SJSA1 (cell line): ENCODE data around the gene FERMT3. TPM values are rescaled to one million over a fixed set of nuclear protein-coding genes. Genes with fewer than 3 reads are reported as not detected.

ENCODE experiments used
- DNase-seq, 2 experiments: peaks; one replicate each; pipeline ENCODE4 v3.0.0-alpha.2; 2015 to 2020; ENCODE audit warnings: low spot score in 2 of 2, low read depth in 1 of 2
- H3K27ac ChIP-seq: fragments of 250-450 bp; sonication (Bioruptor Pico); 2 replicates; pipeline ENCODE4 v1.5.1; 2020; ENCODE audit warnings: mild to moderate bottlenecking, moderate library complexity
- H3K27me3 ChIP-seq: fragments of 250-450 bp; sonication (Bioruptor Pico); replicated peaks from 2 replicates; pipeline ENCODE4 v1.5.1; 2020; ENCODE audit warnings: mild to moderate bottlenecking, moderate library complexity
- H3K36me3 ChIP-seq: fragments of 250-450 bp; sonication (Bioruptor Pico); 2 replicates; pipeline ENCODE4 v1.5.1; 2020; ENCODE audit warnings: mild to moderate bottlenecking
- H3K4me1 ChIP-seq: fragments of 250-450 bp; sonication (Bioruptor Pico); replicated peaks from 2 replicates; pipeline ENCODE4 v1.6.1; 2021; ENCODE audit warnings: mild to moderate bottlenecking
- H3K4me3 ChIP-seq: fragments of 250-450 bp; sonication (Bioruptor Pico); 2 replicates; pipeline ENCODE4 v1.5.1; 2020; ENCODE audit warnings: mild to moderate bottlenecking
- H3K9me3 ChIP-seq: fragments of 250-450 bp; sonication (Bioruptor Pico); replicated peaks from 2 replicates; pipeline ENCODE4 v1.5.1; 2020; ENCODE audit warnings: mild to moderate bottlenecking
- total RNA-seq: library from RNA; depleted of rRNA; stranded (reverse); fragments of >200 nt; shearing (Covaris generic); gene quantifications from 2 replicates; pipeline ENCODE4 v1.2.3, GENCODE V29; 2014; rRNA removed

The FERMT3 gene
- total RNA-seq, 1 experiment from 2014 or later = 0.84 TPM

DNA sequence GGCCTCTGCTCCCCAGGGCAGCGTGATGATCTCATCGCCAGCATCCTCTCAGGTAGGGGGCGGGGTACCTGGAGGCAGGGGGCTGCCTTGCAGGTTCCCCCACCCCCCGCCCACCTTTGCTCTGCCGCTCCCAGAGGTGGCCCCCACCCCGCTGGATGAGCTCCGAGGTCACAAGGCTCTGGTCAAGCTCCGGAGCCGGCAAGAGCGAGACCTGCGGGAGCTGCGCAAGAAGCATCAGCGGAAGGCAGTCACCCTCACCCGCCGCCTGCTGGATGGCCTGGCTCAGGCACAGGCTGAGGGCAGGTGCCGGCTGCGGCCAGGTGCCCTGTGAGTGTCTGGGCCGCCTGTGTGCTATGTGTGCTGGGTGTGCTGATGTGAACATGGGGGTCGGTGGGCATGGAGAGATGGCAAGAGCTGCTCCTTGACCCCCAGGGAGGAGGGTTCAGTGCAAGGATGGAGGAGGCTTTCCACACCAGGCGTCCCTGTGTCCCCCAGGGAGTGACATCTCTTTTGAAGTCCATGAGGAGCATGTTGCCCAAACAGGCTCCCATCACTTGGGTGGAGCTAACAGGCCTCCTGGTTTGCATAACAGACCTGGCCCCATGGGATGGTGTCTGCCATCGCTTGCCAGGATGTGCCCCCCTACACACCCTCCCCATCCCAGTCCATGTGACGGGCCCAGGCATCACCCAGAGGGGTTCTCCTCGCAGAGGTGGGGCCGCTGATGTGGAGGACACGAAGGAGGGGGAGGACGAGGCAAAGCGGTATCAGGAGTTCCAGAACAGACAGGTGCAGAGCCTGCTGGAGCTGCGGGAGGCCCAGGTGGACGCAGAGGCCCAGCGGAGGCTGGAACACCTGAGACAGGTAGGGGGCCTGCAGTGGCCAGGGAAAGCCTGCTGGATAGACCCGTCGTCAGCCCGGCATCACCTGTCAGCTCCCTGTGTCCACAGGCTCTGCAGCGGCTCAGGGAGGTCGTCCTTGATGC is 58.9 kb downstream of the FERMT3 start:
- DNase-seq = no peak
- Histone ChIP-seq H3K27ac (no peak overlapping the region), H3K4me3 (no peak overlapping the region), H3K9me3 (no peaks in the 10 kb centered on the region), H3K36me3 (peaks cover 78% of the 10 kb centered on the region), H3K27me3 (no peaks in the 10 kb centered on the region), H3K4me1 (peaks cover 36% of the 10 kb centered on the region)

GRCh38 chr11:64266339-64266738 is 59.8 kb downstream of the FERMT3 start:
- H3K4me1 ChIP-seq = peaks cover 39% of the 10 kb centered on the region
- DNase-seq = no peak
- H3K9me3 ChIP-seq = no peaks in the 10 kb centered on the region
- no peak overlapping the region for H3K27ac ChIP-seq
- no peaks in the 10 kb centered on the region for H3K27me3 ChIP-seq
- H3K36me3 ChIP-seq = peaks cover 73% of the 10 kb centered on the region
- H3K4me3 ChIP-seq = no peak overlapping the region

GRCh38 chr11:64267207-64267945 is 60.9 kb downstream of the FERMT3 start:
- H3K9me3 ChIP-seq = no peaks in the 10 kb centered on the region
- no peaks in the 10 kb centered on the region for H3K27me3 ChIP-seq
- H3K36me3 ChIP-seq = peaks cover 67% of the 10 kb centered on the region
- H3K27ac ChIP-seq = no peak overlapping the region
- no peak for DNase-seq
- no peak overlapping the region for H3K4me3 ChIP-seq
- H3K4me1 ChIP-seq = peaks cover 43% of the 10 kb centered on the region

DNA sequence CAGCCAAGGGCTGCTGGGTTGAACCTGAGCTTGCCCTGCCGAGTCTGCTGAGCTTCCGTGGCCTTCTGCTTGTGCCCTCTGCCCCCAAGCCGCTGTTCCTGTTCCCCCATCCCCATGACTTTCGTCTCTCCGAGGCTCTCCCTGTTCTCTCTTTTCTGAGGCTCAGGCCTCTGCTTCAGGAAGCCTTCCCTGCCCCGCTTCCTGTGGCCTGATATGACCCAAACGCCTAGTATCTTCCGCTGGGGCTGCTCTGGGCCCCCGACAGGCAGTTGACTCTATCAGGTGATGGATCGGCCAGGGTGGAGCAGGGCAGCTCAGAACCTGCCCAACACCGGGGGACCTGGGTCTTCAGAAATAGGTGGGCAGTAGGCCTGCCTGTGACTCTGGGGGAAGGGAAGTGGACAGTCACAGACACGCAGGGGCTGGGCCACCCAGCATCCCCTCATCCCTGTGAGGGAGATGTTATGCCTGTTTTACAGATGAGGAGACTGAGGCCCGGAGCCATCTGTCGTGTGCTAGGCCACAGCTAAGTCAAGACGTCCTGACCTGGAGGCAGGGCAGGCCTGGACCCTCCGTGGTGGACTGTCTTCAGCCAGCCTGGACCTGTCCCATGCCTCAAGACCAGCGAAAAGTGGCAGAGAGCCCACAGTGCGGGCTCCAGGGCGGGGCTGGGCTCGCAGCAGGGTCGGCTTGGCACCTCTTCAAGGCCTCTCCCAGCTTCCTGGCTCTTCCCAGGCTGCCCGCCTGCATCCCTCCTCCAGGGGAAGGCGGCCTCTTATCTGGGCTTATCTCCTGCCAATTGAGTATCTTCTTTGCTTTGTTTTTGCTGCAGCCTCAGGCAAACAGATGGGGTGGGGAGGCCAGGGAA is 61.7 kb downstream of the FERMT3 start:
- DNase-seq = peak in 1 of 2 experiments; percentile 54
- no peaks in the 10 kb centered on the region for H3K27me3 ChIP-seq
- H3K4me1 ChIP-seq = peaks cover 34% of the 10 kb centered on the region

GRCh38 chr11:64268893-64269539 is 62.5 kb downstream of the FERMT3 start:
- Histone ChIP-seq H3K27ac (peak overlapping the region; percentile 68), H3K9me3 (no peaks in the 10 kb centered on the region), H3K4me3 (peak overlapping the region; percentile 49), H3K36me3 (peaks cover 54% of the 10 kb centered on the region), H3K27me3 (no peaks in the 10 kb centered on the region), H3K4me1 (peaks cover 26% of the 10 kb centered on the region)
- DNase-seq = peak; percentile 73 to 83

More for the DNA sequence above, 61.7 kb downstream of the FERMT3 start:
- H3K36me3 ChIP-seq = peaks cover 62% of the 10 kb centered on the region
- peak overlapping the region; percentile 49 for H3K4me3 ChIP-seq
- H3K9me3 ChIP-seq = no peaks in the 10 kb centered on the region
- peak overlapping the region; percentile 68 for H3K27ac ChIP-seq

GRCh38 chr11:64269540-64270220 is 63.2 kb downstream of the FERMT3 start:
- DNase-seq = peak; percentile 100
- Histone ChIP-seq H3K27me3 (no peaks in the 10 kb centered on the region), H3K4me1 (peaks cover 26% of the 10 kb centered on the region), H3K9me3 (no peaks in the 10 kb centered on the region), H3K4me3 (peak overlapping the region; percentile 49), H3K36me3 (peaks cover 47% of the 10 kb centered on the region), H3K27ac (peak overlapping the region; percentile 68)

Other genes starting within 250 kb of the FERMT3 start
- gene COX8A, start 232.1 kb upstream of the FERMT3 start, total RNA-seq = 1,062 and 2,110 TPM in 2 replicates
- gene OTUB1, start 220.3 kb upstream of the FERMT3 start, total RNA-seq = 35.6 and 69.7 TPM in 2 replicates
- 0.18 TPM in 1 of 2 replicates, not detected in the other for gene FLRT1, start 170.8 kb upstream of the FERMT3 start, total RNA-seq
- 17.6 and 22.6 TPM in 2 replicates for gene MACROD1, start 40.6 kb upstream of the FERMT3 start, total RNA-seq
- 402 and 488 TPM in 2 replicates for gene STIP1, start 20.6 kb upstream of the FERMT3 start, total RNA-seq
- gene TRPT1, start 19.5 kb downstream of the FERMT3 start, total RNA-seq = 49.4 and 50.2 TPM in 2 replicates
- 81.5 and 152 TPM in 2 replicates for gene NUDT22, start 19.6 kb downstream of the FERMT3 start, total RNA-seq
- 2.7 and 11.9 TPM in 2 replicates for gene DNAJC4, start 23.8 kb downstream of the FERMT3 start, total RNA-seq
- gene VEGFB, start 27.9 kb downstream of the FERMT3 start, total RNA-seq = 13.0 and 17.2 TPM in 2 replicates
- 73.4 and 228 TPM in 2 replicates for gene FKBP2, start 34.4 kb downstream of the FERMT3 start, total RNA-seq
- gene PPP1R14B, start 40.2 kb downstream of the FERMT3 start, total RNA-seq = 467 and 505 TPM in 2 replicates
- 34.3 and 51.5 TPM in 2 replicates for gene PLCB3, start 44.8 kb downstream of the FERMT3 start, total RNA-seq
- gene BAD, start 77.9 kb downstream of the FERMT3 start, total RNA-seq = 154 and 158 TPM in 2 replicates
- gene GPR137, start 79.1 kb downstream of the FERMT3 start, total RNA-seq = 25.4 and 46.6 TPM in 2 replicates
- gene KCNK4, start 84.6 kb downstream of the FERMT3 start, total RNA-seq = 0.31 TPM in 1 of 2 replicates, not detected in the other
- not detected in 2 replicates for gene CATSPERZ, start 93.6 kb downstream of the FERMT3 start, total RNA-seq
- 50.7 and 51.1 TPM in 2 replicates for gene ESRRA, start 98.8 kb downstream of the FERMT3 start, total RNA-seq
- 506 and 974 TPM in 2 replicates for gene TRMT112, start 110.8 kb downstream of the FERMT3 start, total RNA-seq
- 205 and 232 TPM in 2 replicates for gene PRDX5, start 111.4 kb downstream of the FERMT3 start, total RNA-seq
- 2.2 and 5.3 TPM in 2 replicates for gene CCDC88B, start 133.5 kb downstream of the FERMT3 start, total RNA-seq
- 81.8 and 84.1 TPM in 2 replicates for gene RPS6KA4, start 152.4 kb downstream of the FERMT3 start, total RNA-seq